GM18526 (cell line): ENCODE measurements around the gene ZIC2.

ENCODE experiments used
- POLR2A ChIP-seq: IDR thresholded peaks from 3 replicates; pipeline ENCODE4 v1.6.1; 2011; ENCODE audit not compliant: insufficient read length; ENCODE audit errors: extremely low read depth

The ZIC2 gene

GRCh38 chr13:99958406-99959126 is 23.0 kb upstream of the ZIC2 start:
- TF ChIP-seq POLR2A, result no peak

GRCh38 chr13:99959127-99959539 is 22.5 kb upstream of the ZIC2 start:
- TF ChIP-seq POLR2A, result no peak

- TF ChIP-seq POLR2A, result no peak
These were observed 21.9 kb upstream of the ZIC2 start for GRCh38 chr13:99959540-99960230.

GRCh38 chr13:99960663-99961311 is 20.8 kb upstream of the ZIC2 start:
- no peak for TF ChIP-seq POLR2A

- no peak for TF ChIP-seq POLR2A
These were observed 19.9 kb upstream of the ZIC2 start for GRCh38 chr13:99961636-99962035.

GRCh38 chr13:99962242-99962641 is 19.3 kb upstream of the ZIC2 start:
- TF ChIP-seq POLR2A, result no peak

GRCh38 chr13:99963816-99964339 is 17.7 kb upstream of the ZIC2 start:
- TF ChIP-seq POLR2A, result no peak

GRCh38 chr13:99965329-99966000 is 16.1 kb upstream of the ZIC2 start:
- no peak for TF ChIP-seq POLR2A

- no peak for TF ChIP-seq POLR2A
These were observed 15.3 kb upstream of the ZIC2 start for GRCh38 chr13:99966064-99966805.

GRCh38 chr13:99967498-99967868 is 14.1 kb upstream of the ZIC2 start:
- no peak for TF ChIP-seq POLR2A

- no peak for TF ChIP-seq POLR2A
These were observed 13.6 kb upstream of the ZIC2 start for GRCh38 chr13:99967869-99968520.

GRCh38 chr13:99968521-99969452 is 12.8 kb upstream of the ZIC2 start:
- no peak for TF ChIP-seq POLR2A

- TF ChIP-seq POLR2A, result no peak
These were observed 12.1 kb upstream of the ZIC2 start for GRCh38 chr13:99969453-99969918.

- no peak for TF ChIP-seq POLR2A
These were observed 11.5 kb upstream of the ZIC2 start for GRCh38 chr13:99969919-99970650.
